SJCRH30 (cell line): ENCODE measurements around the gene CNGA2. TPM values are rescaled to one million over a fixed set of nuclear protein-coding genes. Genes with fewer than 3 reads are reported as not detected.

Experiments
- DNase-seq, 2 experiments: peaks; one replicate each; pipeline ENCODE4 v3.0.0-alpha.2; 2015 to 2020
- H3K27ac ChIP-seq: fragments of 250-450 bp; sonication (Bioruptor Pico); 2 replicates; pipeline ENCODE4 v1.5.1; 2020; ENCODE audit warnings: mild to moderate bottlenecking, moderate library complexity
- H3K27me3 ChIP-seq: fragments of 250-450 bp; sonication (Bioruptor Pico); 2 replicates; pipeline ENCODE4 v1.5.1; 2020; ENCODE audit warnings: mild to moderate bottlenecking, moderate library complexity
- H3K36me3 ChIP-seq: fragments of 250-450 bp; sonication (Bioruptor Pico); 2 replicates; pipeline ENCODE4 v1.5.1; 2020; ENCODE audit warnings: mild to moderate bottlenecking, moderate library complexity
- H3K4me1 ChIP-seq: fragments of 250-450 bp; sonication (Bioruptor Pico); 2 replicates; pipeline ENCODE4 v1.5.1; 2020; ENCODE audit warnings: mild to moderate bottlenecking, moderate library complexity
- H3K4me3 ChIP-seq: fragments of 250-450 bp; sonication (Bioruptor Pico); 2 replicates; pipeline ENCODE4 v1.5.1; 2020; ENCODE audit warnings: mild to moderate bottlenecking, moderate library complexity
- H3K9me3 ChIP-seq: fragments of 250-450 bp; sonication (Bioruptor Pico); replicated peaks from 2 replicates; pipeline ENCODE4 v1.5.1; 2020; ENCODE audit warnings: mild to moderate bottlenecking, moderate library complexity
- total RNA-seq: library from RNA; depleted of rRNA; stranded (reverse); fragments of >200 nt; shearing (Covaris generic); gene quantifications from 2 replicates; pipeline ENCODE4 v1.2.3, GENCODE V29; 2014

Gene CNGA2
- total RNA-seq, 1 experiment from 2014 or later: not detected

GRCh38 chrX:151753313-151754046, 18.9 kb downstream of the CNGA2 start:
- Histone ChIP-seq H3K4me1 (no peaks in the 10 kb centered on the region), H3K4me3 (no peak overlapping the region), H3K36me3 (no peaks in the 10 kb centered on the region), H3K27me3 (no peaks in the 10 kb centered on the region), H3K9me3 (no peaks in the 10 kb centered on the region), H3K27ac (no peak overlapping the region)
- peak; percentile 19 to 56 for DNase-seq

GRCh38 chrX:151754047-151754429, 19.5 kb downstream of the CNGA2 start:
- no peak overlapping the region for H3K27ac ChIP-seq
- no peaks in the 10 kb centered on the region for H3K4me1 ChIP-seq
- no peak overlapping the region for H3K4me3 ChIP-seq
- H3K36me3 ChIP-seq: no peaks in the 10 kb centered on the region
- no peaks in the 10 kb centered on the region for H3K27me3 ChIP-seq
- DNase-seq: no peak
- no peaks in the 10 kb centered on the region for H3K9me3 ChIP-seq

- Histone ChIP-seq H3K27me3 (no peaks in the 10 kb centered on the region), H3K9me3 (no peaks in the 10 kb centered on the region), H3K36me3 (no peaks in the 10 kb centered on the region), H3K27ac (no peak overlapping the region), H3K4me1 (no peaks in the 10 kb centered on the region), H3K4me3 (no peak overlapping the region)
- DNase-seq: no peak
Measured at GRCh38 chrX:151754641-151755215, 20.2 kb downstream of the CNGA2 start.

GRCh38 chrX:151759041-151759708, 24.6 kb downstream of the CNGA2 start:
- DNase-seq: no peak
- Histone ChIP-seq H3K4me3 (no peak overlapping the region), H3K4me1 (no peaks in the 10 kb centered on the region), H3K9me3 (no peaks in the 10 kb centered on the region), H3K27me3 (no peaks in the 10 kb centered on the region), H3K27ac (no peak overlapping the region), H3K36me3 (no peaks in the 10 kb centered on the region)

GRCh38 chrX:151762802-151763201, 28.3 kb downstream of the CNGA2 start:
- no peak for DNase-seq
- no peaks in the 10 kb centered on the region for H3K9me3 ChIP-seq
- no peak overlapping the region for H3K27ac ChIP-seq
- H3K36me3 ChIP-seq: no peaks in the 10 kb centered on the region
- no peaks in the 10 kb centered on the region for H3K4me1 ChIP-seq
- H3K4me3 ChIP-seq: no peak overlapping the region
- no peaks in the 10 kb centered on the region for H3K27me3 ChIP-seq

- Histone ChIP-seq H3K36me3 (no peaks in the 10 kb centered on the region), H3K27me3 (no peaks in the 10 kb centered on the region), H3K4me1 (no peaks in the 10 kb centered on the region), H3K9me3 (no peaks in the 10 kb centered on the region), H3K4me3 (no peak overlapping the region), H3K27ac (no peak overlapping the region)
- no peak for DNase-seq
Measured at GRCh38 chrX:151763711-151764110, 29.2 kb downstream of the CNGA2 start.

GRCh38 chrX:151765026-151765425, 30.5 kb downstream of the CNGA2 start:
- Histone ChIP-seq H3K4me1 (no peaks in the 10 kb centered on the region), H3K36me3 (no peaks in the 10 kb centered on the region), H3K4me3 (no peak overlapping the region), H3K27me3 (no peaks in the 10 kb centered on the region), H3K27ac (no peak overlapping the region), H3K9me3 (no peaks in the 10 kb centered on the region)
- no peak for DNase-seq

GRCh38 chrX:151771726-151772125, 37.2 kb downstream of the CNGA2 start:
- H3K27ac ChIP-seq: no peak overlapping the region
- peaks cover 9% of the 10 kb centered on the region for H3K4me1 ChIP-seq
- DNase-seq: no peak
- no peaks in the 10 kb centered on the region for H3K27me3 ChIP-seq
- H3K4me3 ChIP-seq: no peak overlapping the region
- no peaks in the 10 kb centered on the region for H3K36me3 ChIP-seq
- no peaks in the 10 kb centered on the region for H3K9me3 ChIP-seq

GRCh38 chrX:151773434-151773833, 38.9 kb downstream of the CNGA2 start:
- Histone ChIP-seq H3K9me3 (no peaks in the 10 kb centered on the region), H3K4me1 (peaks cover 12% of the 10 kb centered on the region), H3K27me3 (no peaks in the 10 kb centered on the region), H3K27ac (no peak overlapping the region), H3K36me3 (no peaks in the 10 kb centered on the region), H3K4me3 (no peak overlapping the region)
- DNase-seq: no peak

- DNase-seq: no peak
- Histone ChIP-seq H3K27ac (no peak overlapping the region), H3K27me3 (no peaks in the 10 kb centered on the region)
Measured at GRCh38 chrX:151774421-151774820, 39.9 kb downstream of the CNGA2 start.

GRCh38 chrX:151776181-151776731, 41.7 kb downstream of the CNGA2 start:
- DNase-seq: peak; percentile 76 to 85
- peaks cover 12% of the 10 kb centered on the region for H3K4me1 ChIP-seq
- H3K27ac ChIP-seq: peak overlapping the region; percentile 78
- H3K36me3 ChIP-seq: no peaks in the 10 kb centered on the region
- no peaks in the 10 kb centered on the region for H3K9me3 ChIP-seq
- no peaks in the 10 kb centered on the region for H3K27me3 ChIP-seq
- no peak overlapping the region for H3K4me3 ChIP-seq

More at GRCh38 chrX:151774421-151774820, 39.9 kb downstream of the CNGA2 start:
- no peaks in the 10 kb centered on the region for H3K36me3 ChIP-seq
- peaks cover 12% of the 10 kb centered on the region for H3K4me1 ChIP-seq
- no peak overlapping the region for H3K4me3 ChIP-seq
- H3K9me3 ChIP-seq: no peaks in the 10 kb centered on the region

GRCh38 chrX:151776936-151777335, 42.4 kb downstream of the CNGA2 start:
- Histone ChIP-seq H3K9me3 (no peaks in the 10 kb centered on the region), H3K27me3 (no peaks in the 10 kb centered on the region), H3K27ac (peak overlapping the region; percentile 78), H3K4me3 (no peak overlapping the region), H3K4me1 (peaks cover 12% of the 10 kb centered on the region), H3K36me3 (no peaks in the 10 kb centered on the region)
- no peak for DNase-seq

- no peaks in the 10 kb centered on the region for H3K36me3 ChIP-seq
- H3K27ac ChIP-seq: no peak overlapping the region
- no peak overlapping the region for H3K4me3 ChIP-seq
- H3K27me3 ChIP-seq: no peaks in the 10 kb centered on the region
- DNase-seq: no peak
- H3K4me1 ChIP-seq: peaks cover 12% of the 10 kb centered on the region
- no peaks in the 10 kb centered on the region for H3K9me3 ChIP-seq
Measured at GRCh38 chrX:151779258-151779657, 44.7 kb downstream of the CNGA2 start.

- Histone ChIP-seq H3K36me3 (no peaks in the 10 kb centered on the region), H3K4me1 (peaks cover 12% of the 10 kb centered on the region), H3K27ac (no peak overlapping the region), H3K27me3 (no peaks in the 10 kb centered on the region), H3K4me3 (no peak overlapping the region), H3K9me3 (no peaks in the 10 kb centered on the region)
- DNase-seq: no peak
Measured at GRCh38 chrX:151780621-151781020, 46.1 kb downstream of the CNGA2 start.

GRCh38 chrX:151789179-151789800, 54.7 kb downstream of the CNGA2 start:
- Histone ChIP-seq H3K9me3 (no peaks in the 10 kb centered on the region), H3K4me3 (no peak overlapping the region), H3K36me3 (no peaks in the 10 kb centered on the region), H3K27ac (peak overlapping the region; percentile 39), H3K4me1 (peaks cover 13% of the 10 kb centered on the region), H3K27me3 (no peaks in the 10 kb centered on the region)
- DNase-seq: peak; percentile 60 to 71
